Stimulated activated CD4-positive, alpha-beta T cell treated with anti-CD3 and anti-CD28 coated beads, Interleukin-12 subunit alpha, Interleukin-12 subunit beta, amount 100 ng/mL, for 24 hours (primary cell): Measurements from ENCODE around the gene ZNF488.
"Not testable (repeated sequence)": the region's sequence is repeated elsewhere in the genome, so short reads cannot be mapped to it uniquely, and the experiment has no call there.

Experiments
- DNase-seq, 2 experiments: peaks; one replicate each; pipeline ENCODE4 v3.0.0-alpha.2; 2020; ENCODE audit warnings: low read depth in 2 of 2

ZNF488 gene, protein sequence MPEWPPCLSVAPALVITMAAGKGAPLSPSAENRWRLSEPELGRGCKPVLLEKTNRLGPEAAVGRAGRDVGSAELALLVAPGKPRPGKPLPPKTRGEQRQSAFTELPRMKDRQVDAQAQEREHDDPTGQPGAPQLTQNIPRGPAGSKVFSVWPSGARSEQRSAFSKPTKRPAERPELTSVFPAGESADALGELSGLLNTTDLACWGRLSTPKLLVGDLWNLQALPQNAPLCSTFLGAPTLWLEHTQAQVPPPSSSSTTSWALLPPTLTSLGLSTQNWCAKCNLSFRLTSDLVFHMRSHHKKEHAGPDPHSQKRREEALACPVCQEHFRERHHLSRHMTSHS

DNA sequence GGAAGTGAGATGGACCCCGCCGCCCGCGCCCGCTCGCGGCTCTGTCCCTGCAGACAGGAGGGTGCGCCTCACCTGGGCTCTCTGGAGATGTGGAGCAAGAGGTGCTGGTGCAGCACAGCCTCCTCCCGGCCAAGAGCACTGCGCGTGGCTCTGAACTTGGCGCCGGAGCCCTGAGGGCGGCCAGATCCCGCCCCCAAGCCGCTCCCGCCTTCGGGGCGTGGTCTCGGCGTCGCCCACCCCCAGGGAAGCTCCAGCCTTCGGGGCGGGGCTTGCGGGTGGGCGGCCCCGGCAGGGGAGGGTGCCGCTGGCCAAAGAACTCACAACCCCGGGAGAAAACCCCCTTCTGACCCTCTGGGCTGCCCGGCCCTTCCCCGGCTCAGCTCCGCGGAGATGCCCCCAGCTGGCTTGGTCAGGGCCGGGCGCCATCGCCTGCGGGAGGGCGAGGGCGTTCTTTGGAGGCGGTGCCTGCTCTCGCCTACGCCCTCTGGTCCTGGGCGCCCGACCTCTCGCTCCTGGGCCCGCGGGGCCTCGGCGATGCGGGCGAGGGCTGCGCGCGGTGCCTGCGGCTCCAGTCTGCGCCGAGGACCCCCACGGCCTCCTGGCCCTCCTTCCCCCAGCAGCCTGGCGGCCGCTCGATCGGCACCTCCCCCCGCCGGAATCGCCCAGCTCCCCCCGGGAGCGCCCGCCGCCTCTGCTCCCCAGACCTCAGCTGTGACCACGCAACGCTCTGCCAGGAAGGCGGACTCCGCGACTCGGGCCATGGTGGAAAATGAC is at the start of gene ZNF488:
ZNF488 (minus strand) TSS at position 146 of the 774 bp plus-strand sequence. CDS start 15,464 bp downstream, outside the sequence.
- peak; percentile 43 to 61 for DNase-seq

DNA sequence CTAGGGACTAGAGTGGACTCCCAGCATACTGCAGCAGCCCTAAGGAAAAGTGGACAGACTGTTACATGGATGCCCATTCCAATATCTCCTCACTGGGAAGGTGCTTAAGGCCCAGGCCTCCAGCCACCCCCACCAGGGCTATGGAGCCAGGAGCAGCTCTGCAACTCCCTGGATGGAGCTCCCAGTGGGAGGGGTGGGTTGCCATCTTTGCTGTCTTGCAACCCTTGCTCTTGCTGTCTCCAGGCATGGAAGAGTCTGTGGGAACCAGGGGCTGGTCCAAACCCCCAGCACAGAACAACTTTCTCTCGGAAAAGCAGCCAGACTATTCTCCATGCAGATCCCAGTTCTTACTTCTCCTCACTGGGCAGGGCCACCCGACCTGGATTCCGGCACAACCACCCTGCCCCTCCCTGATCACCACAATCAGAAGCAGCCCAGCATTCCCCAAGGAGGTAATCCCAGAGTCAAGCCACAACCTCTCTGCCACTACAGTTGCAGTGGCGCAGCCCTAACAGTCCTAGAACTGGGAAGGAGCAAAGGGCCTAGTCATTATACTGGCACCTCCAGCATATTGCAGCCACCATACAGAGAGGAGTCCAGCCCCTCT is 41.8 kb upstream of the ZNF488 start:
- DNase-seq = no peak

DNA sequence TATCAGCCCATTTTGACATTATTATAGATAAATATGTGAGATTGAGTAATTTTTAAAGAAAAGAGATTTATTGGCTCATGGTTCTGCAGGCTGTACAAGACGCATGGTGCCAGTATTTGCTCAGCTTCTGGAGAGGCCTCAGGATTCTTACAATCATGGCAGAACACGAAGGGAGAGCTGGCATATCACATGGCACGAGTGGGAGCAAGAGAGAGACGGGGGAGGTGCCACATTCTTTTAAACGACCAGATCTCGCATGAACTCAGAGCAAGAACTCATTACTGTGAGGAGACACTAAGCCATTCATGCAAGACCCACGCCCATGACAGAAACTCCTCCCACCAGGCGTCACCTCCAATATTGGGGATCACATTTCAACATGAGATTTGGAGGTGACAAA is 40.1 kb upstream of the ZNF488 start:
- no peak for DNase-seq

DNA sequence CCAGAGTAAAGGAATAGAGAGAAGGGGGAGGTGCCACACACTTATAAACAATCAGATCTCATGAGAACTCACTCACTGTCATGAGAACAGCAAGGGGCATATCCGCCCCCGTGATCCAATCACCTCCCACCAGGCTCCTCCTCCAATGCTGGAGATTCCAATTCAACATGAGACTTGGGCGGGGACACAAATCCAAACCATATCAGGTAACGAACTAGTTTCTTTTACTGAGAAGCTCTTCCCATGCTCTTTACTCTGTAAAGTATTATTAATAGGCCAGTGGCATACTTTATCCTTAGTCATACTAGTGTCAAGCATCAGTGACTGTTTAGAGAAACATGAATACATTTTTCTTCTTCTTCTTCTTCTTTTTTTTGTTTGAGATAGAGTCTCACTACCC is 39.4 kb upstream of the ZNF488 start:
- DNase-seq = no peak

DNA sequence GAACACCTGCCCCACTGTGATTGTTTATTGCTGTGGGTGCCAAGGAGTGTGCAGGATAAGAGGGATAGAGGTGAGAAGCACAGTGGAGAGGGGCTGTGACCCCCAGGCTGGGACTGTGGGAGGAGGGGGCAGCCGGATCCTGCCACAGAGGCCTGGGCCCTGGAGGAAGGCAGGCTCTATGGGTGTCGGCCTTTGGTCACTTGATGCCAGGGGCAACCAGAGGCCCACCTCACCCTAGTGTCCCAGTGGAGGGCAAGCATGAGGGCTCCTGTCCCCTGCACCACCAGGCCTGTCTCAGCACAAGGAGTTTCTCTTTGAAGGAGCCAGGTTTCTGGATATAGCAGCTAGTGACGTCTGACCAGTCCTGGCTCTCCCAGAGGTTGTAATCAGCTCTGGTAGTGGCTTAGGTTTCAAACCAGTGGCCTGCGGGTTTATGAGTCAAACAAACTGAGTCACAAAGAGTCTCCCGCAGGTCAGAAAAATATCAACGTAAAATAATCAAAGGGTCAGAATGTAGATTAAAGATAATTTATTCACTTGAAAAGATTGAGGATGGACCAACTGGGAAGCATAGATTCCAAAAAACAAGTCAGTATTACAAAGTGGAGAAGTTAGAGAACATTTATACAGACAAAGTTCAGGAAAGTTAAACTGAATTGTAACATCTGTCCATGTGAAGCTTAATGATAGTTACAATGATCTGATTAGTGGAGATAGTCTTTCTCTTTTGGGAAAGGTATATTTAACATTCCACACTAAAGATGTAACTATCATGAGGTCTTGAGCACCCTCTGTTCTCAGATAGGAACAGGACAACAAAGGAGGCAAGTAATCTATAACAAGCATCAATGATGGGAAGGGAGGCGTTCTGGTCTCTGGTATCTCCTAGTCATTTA is 37.2 kb upstream of the ZNF488 start:
- no peak for DNase-seq

DNA sequence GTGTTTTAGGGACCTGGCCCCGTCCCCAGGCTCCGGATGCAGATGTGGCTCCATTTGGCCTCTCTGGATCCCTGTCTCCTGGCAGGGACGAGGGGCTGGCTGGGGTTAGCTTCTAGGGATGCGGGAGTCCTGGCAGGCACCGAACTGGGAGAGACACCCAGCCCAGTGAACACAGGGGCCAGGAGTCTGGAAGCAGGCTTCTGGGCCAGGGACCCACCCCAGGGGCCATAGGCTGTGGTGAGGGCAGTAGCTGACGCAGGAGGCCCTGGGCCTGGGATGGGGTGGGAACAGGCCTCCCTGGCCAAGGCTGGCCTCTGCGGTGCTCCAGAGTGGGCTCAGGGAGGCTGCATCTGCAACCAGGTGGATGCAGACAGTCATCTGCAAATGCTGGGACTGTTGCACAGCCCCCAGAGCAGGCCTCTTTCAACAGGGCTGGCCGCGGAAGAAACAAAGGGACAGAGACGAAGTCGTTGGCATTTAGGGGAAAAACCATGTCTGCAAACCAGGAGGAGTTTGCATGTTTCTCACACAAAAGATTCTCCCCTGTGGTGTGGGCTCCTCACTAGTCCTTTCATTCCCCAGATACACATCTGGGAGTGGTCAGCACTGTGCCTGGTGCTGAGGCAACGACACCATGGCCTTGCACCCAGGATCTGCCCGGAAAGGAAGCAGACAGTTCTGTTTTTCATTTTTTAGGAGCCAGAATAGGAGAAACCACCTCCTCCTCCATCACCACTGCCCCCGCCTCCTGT is 36.4 kb upstream of the ZNF488 start:
- DNase-seq = no peak

DNA sequence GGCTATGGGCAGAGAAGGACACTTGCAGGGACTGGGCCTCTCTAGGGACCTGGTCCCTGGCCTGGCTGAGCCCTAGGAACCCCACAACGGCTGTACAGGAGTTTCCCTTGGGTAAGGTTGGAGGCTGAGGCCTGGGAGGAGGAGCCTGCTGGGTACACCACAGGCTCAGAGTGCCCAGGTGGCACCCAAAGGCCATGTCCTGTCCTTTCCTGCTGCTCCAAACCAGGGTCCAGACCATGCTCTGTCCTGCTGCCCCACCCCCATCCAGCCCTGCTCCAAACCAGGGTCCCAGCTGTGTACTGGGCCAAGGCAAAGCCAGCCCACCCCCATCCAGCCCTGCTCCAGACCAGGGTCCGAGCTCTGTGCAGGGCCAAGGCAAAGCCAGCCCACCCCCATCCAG is 35.3 kb upstream of the ZNF488 start:
- no peak for DNase-seq

DNA sequence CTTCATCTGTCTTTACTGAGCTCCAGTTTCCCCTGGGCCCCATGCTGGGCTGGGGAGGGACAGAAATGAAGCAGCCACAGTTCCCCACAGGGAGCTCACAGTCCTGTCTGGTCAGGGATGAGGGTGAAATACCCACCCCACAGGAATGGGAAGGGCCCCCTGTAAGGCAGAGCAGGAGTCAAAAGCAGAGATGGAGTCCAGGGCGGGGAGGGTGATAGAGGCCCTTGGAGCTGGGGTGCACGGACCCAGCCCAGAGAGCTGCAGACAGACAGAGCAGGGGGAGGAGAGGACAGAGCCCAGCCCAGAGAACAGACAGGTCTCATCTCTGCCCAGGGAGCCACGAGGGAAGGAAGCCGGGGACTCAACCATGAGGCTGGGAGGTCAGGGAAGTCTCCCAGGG is 34.9 kb upstream of the ZNF488 start:
- DNase-seq = no peak

DNA sequence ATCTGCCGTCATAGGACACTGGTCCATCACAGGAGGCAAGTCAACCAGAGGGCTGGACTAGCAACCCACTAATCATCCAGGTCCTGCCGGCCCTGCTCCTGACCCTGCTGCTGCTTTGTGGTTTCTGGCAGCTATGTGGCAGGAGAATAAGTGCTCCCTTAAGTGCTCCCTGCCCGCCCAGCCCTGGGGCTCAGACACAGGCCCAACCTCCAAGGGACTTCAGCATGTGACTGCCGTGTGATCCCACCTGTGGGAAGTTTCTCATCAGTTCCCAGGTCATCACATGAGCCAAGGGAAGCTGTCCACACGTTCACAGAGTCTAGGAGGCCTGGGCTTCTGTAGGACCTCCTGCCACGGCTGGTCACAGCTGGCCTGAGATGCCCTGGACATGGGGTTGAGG is 34.2 kb upstream of the ZNF488 start:
- no peak for DNase-seq

DNA sequence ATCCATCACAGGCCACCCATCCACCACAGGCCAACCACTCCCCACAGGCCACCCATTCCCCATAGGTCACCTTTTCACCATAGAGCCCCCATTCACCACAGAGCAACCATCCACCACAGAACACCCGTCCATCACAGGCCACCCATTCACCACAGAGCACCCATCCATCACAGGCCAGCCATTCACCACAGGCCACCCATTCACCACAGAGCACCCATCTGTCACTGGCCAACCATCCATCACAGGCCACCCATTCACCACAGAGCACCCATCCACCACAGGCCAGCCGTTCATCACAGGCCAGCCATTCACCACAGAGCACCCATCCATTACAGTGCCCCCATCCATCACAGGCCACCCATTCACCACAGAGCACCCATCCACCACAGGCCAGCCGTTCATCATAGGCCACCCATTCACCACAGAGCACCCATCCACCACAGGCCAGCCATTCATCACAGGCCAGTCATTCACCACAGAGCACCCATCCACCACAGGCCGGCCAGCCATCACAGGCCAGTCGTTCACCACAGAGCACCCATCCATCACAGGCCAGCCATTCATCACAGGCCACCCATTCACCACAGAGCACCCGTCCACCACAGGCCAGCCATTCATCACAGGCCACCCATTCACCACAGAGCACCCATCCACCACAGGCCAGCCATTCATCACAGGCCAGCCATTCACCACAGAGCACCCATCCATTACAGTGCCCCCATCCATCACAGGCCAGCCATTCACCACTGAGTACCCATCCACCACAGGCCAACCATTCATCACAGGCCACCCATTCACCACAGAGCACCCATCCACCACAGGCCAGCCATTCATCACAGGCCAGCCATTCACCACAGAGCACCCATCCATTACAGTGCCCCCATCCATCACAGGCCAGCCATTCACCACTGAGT is 32.5 kb upstream of the ZNF488 start:
- not testable (repeated sequence) for DNase-seq

DNA sequence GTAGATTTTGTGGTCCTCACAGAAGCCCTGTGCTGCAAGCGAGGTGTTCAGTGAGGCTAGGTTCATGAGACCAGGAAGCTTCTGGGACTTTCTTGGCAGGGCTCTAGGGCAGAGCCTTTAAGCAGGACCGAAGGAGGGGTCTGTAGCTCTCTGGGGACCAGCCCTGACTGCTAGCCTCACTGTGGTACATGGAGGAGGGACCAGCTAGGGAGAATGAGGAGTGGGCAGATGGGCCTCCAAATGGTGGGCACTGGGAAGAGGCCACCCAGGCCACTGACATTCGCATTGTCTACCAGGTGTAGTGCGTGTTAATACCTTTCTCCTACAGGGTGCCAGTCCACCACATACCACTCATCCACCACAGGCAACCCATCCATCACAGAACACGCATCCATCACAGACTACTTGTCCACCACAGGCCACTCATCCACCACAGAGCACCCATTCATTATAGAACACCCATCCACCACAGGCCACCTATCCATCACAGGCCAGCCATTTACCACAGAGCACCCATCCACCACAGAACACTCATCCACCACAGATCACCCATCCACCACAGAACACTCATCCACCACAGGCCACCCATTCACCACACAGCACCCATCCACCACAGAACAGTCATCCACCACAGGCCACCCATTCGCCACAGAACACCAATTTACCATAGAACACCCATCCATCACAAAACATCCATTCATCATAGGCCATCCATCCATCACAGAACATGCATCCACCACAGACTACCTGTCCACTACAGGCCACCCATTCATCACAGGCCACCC is 31.6 kb upstream of the ZNF488 start:
- no peak for DNase-seq

DNA sequence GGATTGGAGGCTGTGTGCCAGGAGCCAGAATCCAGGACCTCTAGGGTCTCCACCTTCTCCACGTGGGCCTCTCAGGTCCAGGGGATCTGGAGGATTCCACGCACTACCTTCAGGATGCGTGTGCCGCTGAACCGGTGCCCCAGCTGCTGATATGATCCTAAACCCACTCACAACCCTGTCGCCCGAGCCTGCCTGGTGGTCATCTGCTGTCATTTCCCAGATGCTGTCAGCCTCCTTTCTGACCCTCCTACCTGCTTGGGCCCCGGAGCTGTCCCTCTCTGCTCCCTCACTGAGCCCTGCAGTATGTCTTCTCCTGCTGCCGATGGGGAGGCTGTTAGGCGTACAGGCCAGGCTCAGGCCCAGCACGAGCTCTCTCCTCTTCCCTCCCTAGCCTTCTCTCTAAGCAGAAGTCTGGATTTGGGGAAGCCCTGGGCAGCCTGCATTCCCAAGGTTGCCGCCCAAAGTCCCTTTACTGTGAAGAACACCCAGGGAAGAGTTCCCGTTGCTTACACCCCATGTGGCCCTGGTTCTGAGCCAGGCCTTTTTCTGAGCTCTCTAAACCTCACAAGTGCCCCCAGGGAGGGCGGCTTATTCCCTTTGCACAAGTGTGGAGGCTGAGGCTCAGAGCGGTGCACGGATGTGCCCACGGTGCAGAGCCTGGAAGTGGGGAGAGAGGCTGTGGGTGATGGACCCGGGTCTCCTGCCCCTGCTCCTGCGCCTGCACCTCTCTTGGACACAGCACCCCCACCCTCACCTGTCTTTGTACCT is 30.8 kb upstream of the ZNF488 start:
- DNase-seq = no peak

DNA sequence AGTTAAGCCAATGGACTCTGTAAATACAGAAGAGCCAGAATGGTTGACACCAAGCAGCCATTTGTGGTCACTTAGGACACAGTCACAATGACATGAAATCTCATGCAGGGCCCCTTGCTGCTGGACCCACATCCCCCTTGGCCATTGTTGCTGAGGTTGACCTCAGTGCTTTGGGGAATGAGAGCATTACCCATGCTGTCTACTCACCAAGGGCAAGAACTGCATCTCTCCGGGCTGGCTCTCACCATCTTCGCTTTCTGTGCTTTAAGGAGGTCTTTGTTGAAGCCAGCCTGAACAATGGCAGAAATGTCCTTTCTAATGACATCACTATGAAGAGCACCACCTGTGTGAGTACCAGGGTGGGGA is 30.1 kb upstream of the ZNF488 start:
- DNase-seq = no peak

DNA sequence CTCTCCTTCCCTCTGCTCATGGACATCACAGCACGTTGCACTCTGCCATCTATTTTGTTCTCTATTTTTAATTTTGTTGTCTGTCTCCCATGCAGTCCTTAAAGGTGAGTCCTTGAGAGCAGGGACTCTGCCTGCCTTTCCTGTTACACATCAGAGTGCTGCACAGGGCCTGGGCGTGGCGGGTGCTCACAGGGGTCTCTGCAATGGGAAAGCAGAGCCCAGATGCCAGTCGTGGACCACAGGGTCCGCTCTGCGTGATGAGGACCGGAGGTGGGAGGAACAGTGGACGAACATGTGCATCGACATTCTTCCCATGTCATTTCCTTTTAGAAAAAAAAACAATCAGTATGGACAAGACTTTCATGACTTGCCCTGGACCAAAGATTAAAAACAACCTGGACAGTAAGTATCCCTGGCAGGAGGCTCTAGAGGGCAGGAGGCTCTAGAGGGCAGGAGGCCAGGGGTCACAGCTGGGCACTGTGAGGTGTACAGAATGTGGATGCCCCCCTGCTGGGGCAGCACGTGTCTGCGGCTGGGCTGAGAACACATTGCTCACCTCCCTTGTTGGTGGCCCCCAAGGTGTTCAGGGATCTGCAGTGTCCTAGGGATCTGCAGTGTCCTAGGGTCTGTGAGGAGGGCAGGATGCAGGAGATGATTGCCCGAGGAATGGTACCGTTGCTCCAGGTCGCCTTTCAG is 29.6 kb upstream of the ZNF488 start:
- no peak for DNase-seq

DNA sequence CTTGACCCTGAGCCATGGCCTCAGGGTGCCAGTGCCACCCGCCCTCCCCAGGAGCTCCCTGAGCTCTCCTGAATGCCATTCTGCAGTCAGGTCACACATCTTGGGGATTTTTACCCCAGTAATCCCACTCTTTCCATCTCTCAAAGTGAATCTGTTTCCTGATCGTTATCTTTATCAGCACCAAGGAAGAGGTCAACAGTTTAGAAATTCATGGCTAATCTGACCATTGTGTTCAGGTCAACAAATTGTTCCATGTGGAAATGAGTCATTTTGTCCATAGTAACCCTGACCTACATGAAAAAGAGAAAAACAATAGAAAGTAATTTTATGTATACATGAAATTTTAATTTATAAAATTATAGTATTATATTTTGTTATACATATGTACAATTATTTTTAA is 28.8 kb upstream of the ZNF488 start:
- DNase-seq = no peak

DNA sequence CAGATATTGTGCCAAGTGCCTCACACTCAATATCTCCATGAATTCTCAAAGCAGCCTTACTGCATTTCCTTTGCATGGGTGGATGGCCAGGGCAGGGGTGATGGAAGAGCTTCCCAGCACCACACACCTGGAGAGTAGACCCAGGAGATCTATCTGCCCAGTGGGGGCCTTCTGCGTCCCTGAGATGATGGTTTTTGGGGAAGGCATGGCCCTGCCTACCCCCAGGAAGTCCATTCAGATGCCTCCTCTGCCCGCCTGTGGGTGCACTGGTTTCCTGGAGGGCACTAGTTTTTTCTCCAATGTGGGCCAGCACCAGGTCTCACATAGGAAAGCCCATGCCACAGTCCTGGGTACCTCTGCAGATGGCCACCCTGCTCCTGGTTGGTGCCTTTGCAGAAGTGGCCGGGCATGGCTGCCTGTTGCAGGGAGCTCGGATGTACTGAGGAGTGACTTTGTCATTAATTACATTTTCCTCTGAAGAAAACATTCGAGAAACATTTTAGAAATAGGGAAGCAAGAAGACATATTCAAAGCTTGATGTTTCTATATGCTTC is 28.2 kb upstream of the ZNF488 start:
- no peak for DNase-seq

DNA sequence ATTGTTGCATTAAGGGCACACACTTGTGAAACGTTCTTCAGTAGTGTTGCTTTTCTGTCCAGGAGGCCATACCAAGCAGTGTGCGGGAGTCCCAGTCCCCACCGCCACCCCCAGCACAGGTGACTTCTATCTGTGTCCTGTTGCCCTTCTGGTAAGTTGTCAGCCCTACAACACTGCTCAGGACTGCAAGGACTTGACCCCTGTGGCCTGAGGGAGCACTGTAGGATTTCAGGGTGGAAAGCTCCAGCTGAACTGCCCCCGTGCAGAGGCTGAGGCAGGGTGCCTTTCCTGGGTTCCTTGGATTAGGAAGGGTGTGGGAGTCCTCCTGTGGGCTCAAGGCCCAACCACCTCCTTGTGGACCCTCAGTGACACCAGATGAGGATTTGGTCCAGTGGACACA is 26.8 kb upstream of the ZNF488 start:
- DNase-seq = no peak

DNA sequence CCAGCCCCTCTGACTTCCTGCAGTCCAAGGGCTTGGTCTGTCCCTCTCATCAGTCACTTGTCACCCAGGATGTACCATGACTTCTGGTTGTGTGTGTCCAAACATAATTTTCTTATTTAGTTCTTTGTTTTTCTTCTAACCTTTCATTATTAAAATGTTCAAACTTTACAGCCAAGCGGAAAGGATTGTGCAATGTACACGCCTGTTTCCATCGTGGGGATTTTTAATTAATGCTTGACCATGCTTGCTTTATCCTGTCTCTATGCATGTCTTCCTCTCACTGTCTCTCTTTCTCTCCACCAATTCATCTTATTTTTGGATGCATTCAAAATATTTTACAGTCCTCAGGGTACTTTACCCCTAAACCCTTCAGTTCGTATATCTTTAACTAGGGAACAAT is 26.2 kb upstream of the ZNF488 start:
- no peak for DNase-seq
